Lower leg skin (tissue), 4 donors: ENCODE results near the gene RPS6KL1. TPM values are rescaled to one million over a fixed set of nuclear protein-coding genes. Genes with fewer than 3 reads are reported as not detected.

Experiments used
- DNase-seq, 2 donors: peaks; one replicate each; pipeline ENCODE4 v3.0.0-alpha.2; 2019; ENCODE audit warnings: low spot score in 2 of 2
- H3K4me3 ChIP-seq: fragments of 200-600 bp; sonication (generic); 2 replicates; pipeline ENCODE4 v1.5.1; 2017; ENCODE audit warnings: mild to moderate bottlenecking, low read depth; ENCODE audit not compliant: poor library complexity, severe bottlenecking
- CTCF ChIP-seq, 3 donors: fragments of 450-650 bp; IDR thresholded peaks; one replicate each; pipeline ENCODE4 v1.5.1; 2016; ENCODE audit warnings: antibody characterized with exemption in 3 of 3, mild to moderate bottlenecking in 3 of 3, moderate library complexity in 2 of 3
- POLR2A ChIP-seq, 2 donors: fragments of 450-650 bp; IDR thresholded peaks; one replicate each; pipeline ENCODE4 v1.6.1; 2016 to 2017; ENCODE audit warnings: antibody characterized with exemption in 2 of 2, mild to moderate bottlenecking in 1 of 2, moderate library complexity in 1 of 2
- WGBS, 2 donors: methylation state at CpG; one replicate each; pipeline ENCODE4 v1.1.5; 2018; 5-methylcytosine and 5-hydroxymethylcytosine counted together
- intact Hi-C: fragments of 100-400 bp; cut with DNase I; formaldehyde crosslinking; loops from one replicate; pipeline ENCODE4 v1.15.0; 2023; ENCODE audit warnings: low total_unique reads
- total RNA-seq, 4 donors: library from RNA; depleted of rRNA; stranded (reverse); fragments of >200 nt; gene quantifications; one replicate each; pipeline ENCODE4 v1.1.0, GENCODE V29; 2016

Gene RPS6KL1
- total RNA-seq, 4 donors from 2014 or later: 0.38 to 3.7 (median 2.1) TPM

GRCh38 chr14:74945852-74946658 is 23.0 kb upstream of the RPS6KL1 start:
- WGBS, 2 donors: 35 to 43% methylated on average over 17 of the region's 17 CpGs
- intact Hi-C loops: no loop called here
- TF ChIP-seq POLR2A (IDR thresholded peaks at IDR 0.05): no peak
- peak in 1 of 3 donors; percentile 34 for TF ChIP-seq CTCF (IDR thresholded peaks at IDR 0.05)
- DNase-seq: peak; percentile 67 to 95
- H3K4me3 ChIP-seq: no peak overlapping the region

GRCh38 chr14:74945261-74945851 is 22.3 kb upstream of the RPS6KL1 start:
- intact Hi-C loops: no loop called here
- 73 to 81% methylated on average over 17 of the region's 17 CpGs for WGBS, 2 donors
- DNase-seq: no peak
- H3K4me3 ChIP-seq: no peak overlapping the region
- TF ChIP-seq CTCF (IDR thresholded peaks at IDR 0.05) (no peak), POLR2A (IDR thresholded peaks at IDR 0.05) (no peak)

- 79 to 81% methylated on average over 11 of the region's 11 CpGs for WGBS, 2 donors
- intact Hi-C loops: no loop called here
- no peak overlapping the region for H3K4me3 ChIP-seq
- DNase-seq: no peak
- no peak for TF ChIP-seq CTCF (IDR thresholded peaks at IDR 0.05)
- TF ChIP-seq POLR2A (IDR thresholded peaks at IDR 0.05): no peak
Observed at GRCh38 chr14:74942608-74943007, 19.5 kb upstream of the RPS6KL1 start.

- WGBS, 2 donors: 73 to 74% methylated on average over 12 of the region's 12 CpGs
- no peak for DNase-seq
- intact Hi-C loops: no loop called here
- H3K4me3 ChIP-seq: no peak overlapping the region
- TF ChIP-seq CTCF (IDR thresholded peaks at IDR 0.05) (no peak), POLR2A (IDR thresholded peaks at IDR 0.05) (no peak)
Observed at GRCh38 chr14:74942181-74942580, 19.1 kb upstream of the RPS6KL1 start.

- WGBS, 2 donors: 8 to 14% methylated on average over 13 of the region's 13 CpGs
- peak; percentile 71 to 92 for DNase-seq
- intact Hi-C loops: no loop called here
- no peak for TF ChIP-seq POLR2A (IDR thresholded peaks at IDR 0.05)
- TF ChIP-seq CTCF (IDR thresholded peaks at IDR 0.05): no peak
- no peak overlapping the region for H3K4me3 ChIP-seq
Observed at GRCh38 chr14:74941676-74942097, 18.6 kb upstream of the RPS6KL1 start.
